IMR-90 (cell line): ENCODE measurements around the gene PDZRN3. TPM values are rescaled to one million over a fixed set of nuclear protein-coding genes. Genes with fewer than 3 reads are reported as not detected.

ENCODE experiments used
- ATAC-seq: fragments of 200-7000 bp; cut with Tn5 transposase; 2 replicates; pipeline ENCODE4 v1.9.1; 2020; ENCODE audit warnings: low read depth, mild to moderate bottlenecking, moderate library complexity
- BruUV-seq: library from RNA; stranded (reverse); fragments of 400-500 nt; replicated peaks from 2 replicates; lab custom pipeline; 2021; lab: Mats Ljungman, UMichigan
- CTCF ChIA-PET: fragments of 300-600 bp; formaldehyde crosslinking; extraction: SDS; loops from one replicate; lab custom pipeline; 2021; ENCODE audit warnings: antibody characterized with exemption; lab: Yijun Ruan, JAX
- POLR2A ChIA-PET: fragments of 300-600 bp; sonication (Branson Sonifier 250); formaldehyde crosslinking; loops from one replicate; lab custom pipeline; 2022; ENCODE audit warnings: antibody characterized with exemption; ENCODE audit not compliant: unreplicated experiment; lab: Charles Lee
- DNase-seq: peaks from one replicate; pipeline ENCODE4 v3.0.0; 2013
- H2AFZ ChIP-seq: replicated peaks from 2 replicates; pipeline ENCODE3; 2013; ENCODE audit warnings: low read length, mild to moderate bottlenecking; ENCODE audit not compliant: poor library complexity
- H2AK5ac ChIP-seq: 2 replicates; pipeline ENCODE4 v1.6.1; 2013; ENCODE audit warnings: low read depth, low read length, inconsistent platforms
- H2AK9ac ChIP-seq: replicated peaks from 2 replicates; pipeline ENCODE3; 2013; ENCODE audit warnings: mild to moderate bottlenecking, low read depth, low read length, moderate library complexity; ENCODE audit not compliant: poor library complexity
- H2BK120ac ChIP-seq: 2 replicates; pipeline ENCODE4 v1.6.1; 2013; ENCODE audit warnings: low read depth, low read length, inconsistent platforms
- H2BK15ac ChIP-seq: 3 replicates; pipeline ENCODE4 v1.6.1; 2013; ENCODE audit warnings: low read depth, low read length, inconsistent platforms
- H2BK20ac ChIP-seq: 2 replicates; pipeline ENCODE4 v1.6.1; 2013; ENCODE audit warnings: low read depth, mild to moderate bottlenecking, inconsistent platforms, low read length, moderate library complexity
- H2BK5ac ChIP-seq: 2 replicates; pipeline ENCODE4 v1.6.1; 2013; ENCODE audit warnings: mild to moderate bottlenecking, low read depth, low read length, inconsistent platforms; ENCODE audit not compliant: poor library complexity, severe bottlenecking
- H3K14ac ChIP-seq: replicated peaks from 2 replicates; pipeline ENCODE4 v1.6.1; 2013; ENCODE audit warnings: low read depth, low read length, inconsistent platforms
- H3K18ac ChIP-seq: 2 replicates; pipeline ENCODE4 v1.6.1; 2013; ENCODE audit warnings: low read depth, low read length, control low read depth
- H3K23ac ChIP-seq: 2 replicates; pipeline ENCODE4 v1.6.1; 2013; ENCODE audit warnings: low read depth, low read length, inconsistent platforms
- H3K27ac ChIP-seq: 2 replicates; pipeline ENCODE4 v1.5.1; 2013; ENCODE audit warnings: mild to moderate bottlenecking, control low read depth, low read length; ENCODE audit not compliant: insufficient read depth
- H3K27me3 ChIP-seq: 2 replicates; pipeline ENCODE4 v1.6.1; 2013; ENCODE audit warnings: low read length; ENCODE audit not compliant: control insufficient read depth, insufficient read depth
- H3K36me3 ChIP-seq: 2 replicates; pipeline ENCODE4 v1.6.1; 2013; ENCODE audit warnings: low read length, mixed read lengths; ENCODE audit not compliant: control insufficient read depth, insufficient read depth
- H3K4ac ChIP-seq: 2 replicates; pipeline ENCODE4 v1.6.1; 2013; ENCODE audit warnings: low read depth, low read length, inconsistent platforms
- H3K4me1 ChIP-seq: 2 replicates; pipeline ENCODE4 v1.6.1; 2013; ENCODE audit warnings: low read length, mixed read lengths; ENCODE audit not compliant: control insufficient read depth, insufficient read depth
- H3K4me2 ChIP-seq: 2 replicates; pipeline ENCODE4 v1.6.1; 2013; ENCODE audit warnings: low read depth, mild to moderate bottlenecking, control low read depth, low read length, moderate library complexity
- H3K4me3 ChIP-seq: 2 replicates; pipeline ENCODE4 v1.5.1; 2013; ENCODE audit warnings: low read depth, mild to moderate bottlenecking, control low read depth, low read length, moderate library complexity; ENCODE audit not compliant: insufficient read depth
- H3K56ac ChIP-seq: 2 replicates; pipeline ENCODE4 v1.6.1; 2013; ENCODE audit warnings: low read length, inconsistent platforms; ENCODE audit not compliant: insufficient read depth; ENCODE audit errors: extremely low read depth
- H3K79me1 ChIP-seq, 2 experiments: 2 replicates each; pipeline ENCODE4 v1.6.1; 2013; ENCODE audit warnings: low read length in 2 of 2, inconsistent platforms in 1 of 2, low read depth in 1 of 2
- H3K9ac ChIP-seq: 2 replicates; pipeline ENCODE4 v1.6.1; 2013; ENCODE audit warnings: low read depth, low read length, control low read depth
- H3K9me1 ChIP-seq: 2 replicates; pipeline ENCODE4 v1.6.1; 2013; ENCODE audit warnings: low read length, inconsistent platforms; ENCODE audit not compliant: insufficient read depth
- H3K9me3 ChIP-seq: 2 replicates; pipeline ENCODE4 v1.6.1; 2013; ENCODE audit warnings: low read length; ENCODE audit not compliant: control insufficient read depth, insufficient read depth
- H4K20me1 ChIP-seq: 2 replicates; pipeline ENCODE4 v1.6.1; 2013; ENCODE audit warnings: low read length, inconsistent platforms; ENCODE audit not compliant: insufficient read depth
- H4K5ac ChIP-seq: 2 replicates; pipeline ENCODE4 v1.6.1; 2013; ENCODE audit warnings: mild to moderate bottlenecking, low read depth, low read length, control low read depth
- H4K8ac ChIP-seq, 2 experiments: 2 replicates each; pipeline ENCODE4 v1.6.1; 2013; ENCODE audit warnings: low read depth in 2 of 2, low read length in 2 of 2, control low read depth in 1 of 2, inconsistent platforms in 1 of 2
- H4K91ac ChIP-seq: 2 replicates; pipeline ENCODE4 v1.6.1; 2013; ENCODE audit warnings: low read depth, low read length, inconsistent platforms; ENCODE audit not compliant: insufficient read depth
- BHLHE40 ChIP-seq: fragments of 150-350 bp; IDR thresholded peaks from 2 replicates; pipeline ENCODE4 v1.6.1; 2016; ENCODE audit warnings: mild to moderate bottlenecking, low read depth, low read length
- CEBPB ChIP-seq: IDR thresholded peaks from 2 replicates; pipeline ENCODE4 v1.6.1; 2012; ENCODE audit warnings: low read depth, low read length, improper control_type of control experiment
- CHD1 ChIP-seq: IDR thresholded peaks from 2 replicates; pipeline ENCODE4 v1.6.1; 2012; ENCODE audit warnings: low read depth, low read length, improper control_type of control experiment
- ELK1 ChIP-seq: fragments of 150-350 bp; IDR thresholded peaks from 2 replicates; pipeline ENCODE4 v1.6.1; 2016; ENCODE audit warnings: low read depth, mild to moderate bottlenecking, low read length, moderate library complexity, borderline replicate concordance
- FOS ChIP-seq: fragments of 150-350 bp; IDR thresholded peaks from 2 replicates; pipeline ENCODE4 v1.6.1; 2016; ENCODE audit warnings: low read depth, low read length
- MAFK ChIP-seq: IDR thresholded peaks from 2 replicates; pipeline ENCODE4 v1.6.1; 2012; ENCODE audit warnings: low read depth, low read length, improper control_type of control experiment
- MAZ ChIP-seq: IDR thresholded peaks from 2 replicates; pipeline ENCODE4 v1.6.1; 2012; ENCODE audit warnings: low read depth, mild to moderate bottlenecking, low read length, improper control_type of control experiment, moderate library complexity, borderline replicate concordance
- MXI1 ChIP-seq: IDR thresholded peaks from 2 replicates; pipeline ENCODE4 v1.6.1; 2012; ENCODE audit warnings: low read depth, mild to moderate bottlenecking, low read length, moderate library complexity, borderline replicate concordance
- NFE2L2 ChIP-seq: fragments of 150-350 bp; IDR thresholded peaks from 2 replicates; pipeline ENCODE4 v1.6.1; 2016; ENCODE audit warnings: low read depth, mild to moderate bottlenecking, low read length
- POLR2A ChIP-seq: IDR thresholded peaks from 2 replicates; pipeline ENCODE4 v1.6.1; 2012; ENCODE audit warnings: mild to moderate bottlenecking, low read depth, low read length
- RAD21 ChIP-seq: IDR thresholded peaks from 2 replicates; pipeline ENCODE4 v1.6.1; 2012; ENCODE audit warnings: low read length, improper control_type of control experiment
- RCOR1 ChIP-seq: IDR thresholded peaks from 2 replicates; pipeline ENCODE4 v1.6.1; 2012; ENCODE audit warnings: mild to moderate bottlenecking, low read length, improper control_type of control experiment; ENCODE audit not compliant: insufficient replicate concordance
- RFX5 ChIP-seq: IDR thresholded peaks from 2 replicates; pipeline ENCODE4 v1.8.0; 2012; ENCODE audit warnings: low read depth, mild to moderate bottlenecking, low read length, moderate library complexity
- SMC3 ChIP-seq: fragments of 150-350 bp; IDR thresholded peaks from 2 replicates; pipeline ENCODE4 v1.6.1; 2016; ENCODE audit warnings: low read depth, mild to moderate bottlenecking, antibody characterized with exemption, low read length, moderate library complexity
- USF2 ChIP-seq: fragments of 150-350 bp; IDR thresholded peaks from 2 replicates; pipeline ENCODE4 v1.6.1; 2017; ENCODE audit warnings: mild to moderate bottlenecking, antibody characterized with exemption, low read length, low read depth
- WGBS, 2 experiments: methylation state at CpG; one replicate each; pipeline versions ENCODE4 v1.1.5 to v1.1.7; 2013; ENCODE audit warnings: missing lambda C conversion rate in 2 of 2; ENCODE audit not compliant: insufficient read length in 1 of 2; ENCODE audit errors: extremely low coverage in 2 of 2; 5-methylcytosine and 5-hydroxymethylcytosine counted together
- dilution Hi-C: fragments of 300-500 bp; cut with HindIII; formaldehyde crosslinking; loops from one replicate; pipeline ENCODE4 v1.14.3; 2018; ENCODE audit warnings: low sequenced_read_pairs; ENCODE audit not compliant: unreplicated experiment
- in situ Hi-C: fragments of 300-500 bp; cut with MboI; formaldehyde crosslinking; loops from 3 replicates; pipeline ENCODE4 v1.14.3; 2019; ENCODE audit warnings: low sequenced_read_pairs, inconsistent platforms, mixed read lengths
- intact Hi-C: fragments of 100-400 bp; cut with micrococcal nuclease; formaldehyde crosslinking; loops from 2 replicates; pipeline ENCODE4 v1.10.0; 2022
- polyA plus RNA-seq, 3 experiments: library from polyadenylated mRNA; depleted of rRNA; stranded (reverse); fragments of >200 nt; gene quantifications; 2 replicates each; pipeline ENCODE4 v1.2.3, GENCODE V29; 2012; ENCODE audit warnings: low replicate concordance in 1 of 3
- total RNA-seq: library from RNA; depleted of rRNA; stranded (reverse); fragments of >200 nt; gene quantifications from 2 replicates; pipeline ENCODE4 v1.2.3, GENCODE V29; 2012
- TF ChIP-seq, protein P1 (sequence below): conservative IDR thresholded peaks from 2 replicates; pipeline ENCODE4 v1.5.1; 2012; ENCODE audit warnings: mild to moderate bottlenecking, low read depth, low read length, improper control_type of control experiment

Gene PDZRN3
- total and polyA plus RNA-seq, 2 of the 4 experiments (the other 2 are of a cell fraction) = 9.4 to 17.0 TPM

GRCh38 chr3:73521734-73522336 is 102.9 kb downstream of the PDZRN3 start:
- no peak overlapping the region for H3K14ac ChIP-seq
- in situ Hi-C loops = loop anchor here (25.0 kb wide), 1 partner anchor 90 kb away; the partner anchor contains the start of gene PDZRN3
- no peak overlapping the region for H2AK9ac ChIP-seq
- no peak overlapping the region for H3K4me3 ChIP-seq
- no peak overlapping the region for H2AFZ ChIP-seq
- no peak overlapping the region for H3K27ac ChIP-seq
- H4K5ac ChIP-seq = no peak overlapping the region
- no peak overlapping the region for H2BK15ac ChIP-seq
- H3K4ac ChIP-seq = no peak overlapping the region
- H3K4me1 ChIP-seq = peaks cover 12% of the 10 kb centered on the region
- H4K91ac ChIP-seq = no peak overlapping the region
- H3K4me2 ChIP-seq = no peak overlapping the region
- H3K23ac ChIP-seq = no peak overlapping the region
- no peak overlapping the region for H2BK5ac ChIP-seq
- no peaks in the 10 kb centered on the region for H4K20me1 ChIP-seq
- POLR2A ChIA-PET = no interaction called here
- H2BK20ac ChIP-seq = no peak overlapping the region
- dilution Hi-C loops = loop anchor here (25.0 kb wide), 1 partner anchor 90 kb away; the partner anchor contains the start of gene PDZRN3
- H2BK120ac ChIP-seq = no peak overlapping the region
- intact Hi-C loops = no loop called here
- no peak overlapping the region for H3K56ac ChIP-seq
- CTCF ChIA-PET = interaction anchor here (0.9 kb wide), 1 partner anchor 277 kb away, joined by 4 read pairs; no protein-coding TSS in a partner anchor
- peaks cover 5% of the 10 kb centered on the region; the same call in 1 of the 2 replicates for H3K9me1 ChIP-seq
- H3K36me3 ChIP-seq = no peaks in the 10 kb centered on the region; the same call in 1 of the 2 replicates
- no peaks in the 10 kb centered on the region for H3K9me3 ChIP-seq
- BruUV-seq = no TSS peak
- no peak overlapping the region for H2AK5ac ChIP-seq
- H3K18ac ChIP-seq = no peak overlapping the region
- WGBS, 2 experiments = no CpG with 5 or more reads among the region's 7 CpGs
- no peaks in the 10 kb centered on the region for H3K27me3 ChIP-seq
- no peak for ATAC-seq
- H3K9ac ChIP-seq = no peak overlapping the region
- no peak for TF ChIP-seq POLR2A
- TF ChIP-seq SMC3 = no peak
- TF ChIP-seq CEBPB = no peak
- TF ChIP-seq FOS = no peak
- TF ChIP-seq MAZ = no peak
- TF ChIP-seq RAD21 = no peak
- TF ChIP-seq, protein P1, sequence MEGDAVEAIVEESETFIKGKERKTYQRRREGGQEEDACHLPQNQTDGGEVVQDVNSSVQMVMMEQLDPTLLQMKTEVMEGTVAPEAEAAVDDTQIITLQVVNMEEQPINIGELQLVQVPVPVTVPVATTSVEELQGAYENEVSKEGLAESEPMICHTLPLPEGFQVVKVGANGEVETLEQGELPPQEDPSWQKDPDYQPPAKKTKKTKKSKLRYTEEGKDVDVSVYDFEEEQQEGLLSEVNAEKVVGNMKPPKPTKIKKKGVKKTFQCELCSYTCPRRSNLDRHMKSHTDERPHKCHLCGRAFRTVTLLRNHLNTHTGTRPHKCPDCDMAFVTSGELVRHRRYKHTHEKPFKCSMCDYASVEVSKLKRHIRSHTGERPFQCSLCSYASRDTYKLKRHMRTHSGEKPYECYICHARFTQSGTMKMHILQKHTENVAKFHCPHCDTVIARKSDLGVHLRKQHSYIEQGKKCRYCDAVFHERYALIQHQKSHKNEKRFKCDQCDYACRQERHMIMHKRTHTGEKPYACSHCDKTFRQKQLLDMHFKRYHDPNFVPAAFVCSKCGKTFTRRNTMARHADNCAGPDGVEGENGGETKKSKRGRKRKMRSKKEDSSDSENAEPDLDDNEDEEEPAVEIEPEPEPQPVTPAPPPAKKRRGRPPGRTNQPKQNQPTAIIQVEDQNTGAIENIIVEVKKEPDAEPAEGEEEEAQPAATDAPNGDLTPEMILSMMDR = no peak
- no peak for TF ChIP-seq RCOR1
- TF ChIP-seq MAFK = no peak
- no peak for TF ChIP-seq CHD1
- TF ChIP-seq RFX5 = no peak
- TF ChIP-seq BHLHE40 = no peak
- no peak for TF ChIP-seq MXI1
- TF ChIP-seq ELK1 = no peak
- no peak for TF ChIP-seq NFE2L2
- no peak for TF ChIP-seq USF2
- no peak for DNase-seq
- H4K8ac ChIP-seq = no peak overlapping the region
- peaks cover 0 to 14% of the 10 kb centered on the region in 2 experiments; a peak in 3 of 4 replicates for H3K79me1 ChIP-seq
